Activated T-cell treated with anti-CD3 and anti-CD28 coated beads, Interleukin-2, amount 50 U/mL, for 72 hours (primary cell): ENCODE data around the gene SMG6. TPM values are rescaled to one million over a fixed set of nuclear protein-coding genes. Genes with fewer than 3 reads are reported as not detected.

Source experiments
- ATAC-seq, 2 donors: fragments of 150-1000 bp; cut with Tn5 transposase; replicated peaks in 1 of 2; 2 replicates each; pipeline ENCODE4 v1.10.0; 2021; ENCODE audit warnings: moderate library complexity in 2 of 2, mild to moderate bottlenecking in 1 of 2
- DNase-seq, 2 donors: peaks; one replicate each; pipeline ENCODE4 v3.0.0; 2021 to 2022; ENCODE audit warnings: mixed read lengths in 1 of 2
- H3K27ac Mint-ChIP-seq: one replicate; pipeline ENCODE4 v1.8.0; 2022; ENCODE audit warnings: mild to moderate bottlenecking, moderate library complexity, mixed read lengths
- H3K27me3 Mint-ChIP-seq: one replicate; pipeline ENCODE4 v1.8.0; 2022; ENCODE audit warnings: low read depth, mixed read lengths
- H3K36me3 Mint-ChIP-seq, 2 donors: one replicate each; pipeline ENCODE4 v1.8.0; 2022; ENCODE audit warnings: mixed read lengths in 2 of 2, mild to moderate bottlenecking in 1 of 2; ENCODE audit not compliant: insufficient read depth in 2 of 2
- H3K4me1 Mint-ChIP-seq: one replicate; pipeline ENCODE4 v1.8.0; 2022; ENCODE audit warnings: low read depth, mixed read lengths
- H3K4me3 Mint-ChIP-seq, 2 donors: one replicate each; pipeline ENCODE4 v1.8.0; 2022; ENCODE audit warnings: mild to moderate bottlenecking in 2 of 2, mixed read lengths in 2 of 2, moderate library complexity in 2 of 2
- H3K9me3 Mint-ChIP-seq, 2 donors: one replicate each; pipeline ENCODE4 v1.8.0; 2022; ENCODE audit warnings: mixed read lengths in 2 of 2
- total RNA-seq, 2 donors: library from RNA; stranded (reverse); gene quantifications; one replicate each; pipeline ENCODE4 v1.2.3, GENCODE V29; 2022

Gene SMG6
- total RNA-seq, 2 donors from 2014 or later: 47.3 to 54.1 TPM

GRCh38 chr17:2092253-2092652, 211.3 kb downstream of the SMG6 start:
- no peak overlapping the region for H3K27ac Mint-ChIP-seq
- no peak overlapping the region for H3K4me3 Mint-ChIP-seq
- H3K27me3 Mint-ChIP-seq: no peaks in the 10 kb centered on the region
- ATAC-seq: no peak
- peaks cover 3 to 6% of the 10 kb centered on the region in 2 donors for H3K36me3 Mint-ChIP-seq
- no peaks in the 10 kb centered on the region for H3K9me3 Mint-ChIP-seq
- DNase-seq: no peak
- peaks cover 47% of the 10 kb centered on the region for H3K4me1 Mint-ChIP-seq

GRCh38 chr17:2090804-2091534, 212.6 kb downstream of the SMG6 start:
- Mint-ChIP-seq H3K36me3 (peaks cover 3 to 6% of the 10 kb centered on the region in 2 donors), H3K27ac (peak overlapping the region; percentile 72), H3K9me3 (no peaks in the 10 kb centered on the region), H3K27me3 (no peaks in the 10 kb centered on the region), H3K4me1 (peaks cover 60% of the 10 kb centered on the region), H3K4me3 (peak overlapping the region; percentile 86 to 90)
- no peak for DNase-seq
- ATAC-seq: no peak

- H3K36me3 Mint-ChIP-seq: peaks cover 3 to 6% of the 10 kb centered on the region in 2 donors
- H3K4me3 Mint-ChIP-seq: peak overlapping the region; percentile 86 to 90
- ATAC-seq: no peak
These were observed 213.4 kb downstream of the SMG6 start for GRCh38 chr17:2090210-2090641.

GRCh38 chr17:2089021-2089422, 214.6 kb downstream of the SMG6 start:
- no peak for DNase-seq
- Mint-ChIP-seq H3K36me3 (peaks cover 8 to 11% of the 10 kb centered on the region in 2 donors), H3K4me1 (peaks cover 74% of the 10 kb centered on the region)

More at GRCh38 chr17:2090210-2090641, 213.4 kb downstream of the SMG6 start:
- no peak for DNase-seq
- H3K27ac Mint-ChIP-seq: no peak overlapping the region
- peaks cover 65% of the 10 kb centered on the region for H3K4me1 Mint-ChIP-seq
- H3K27me3 Mint-ChIP-seq: no peaks in the 10 kb centered on the region
- H3K9me3 Mint-ChIP-seq: no peaks in the 10 kb centered on the region

GRCh38 chr17:2087597-2088211, 215.9 kb downstream of the SMG6 start:
- peak overlapping the region; percentile 1 for H3K27ac Mint-ChIP-seq
- H3K4me3 Mint-ChIP-seq: peak overlapping the region; percentile 49 to 56
- H3K9me3 Mint-ChIP-seq: no peaks in the 10 kb centered on the region
- H3K27me3 Mint-ChIP-seq: no peaks in the 10 kb centered on the region
- ATAC-seq (peak; percentile 66 to 70), DNase-seq (peak; percentile 67 to 70)
- peaks cover 11 to 12% of the 10 kb centered on the region in 2 donors for H3K36me3 Mint-ChIP-seq
- peaks cover 86% of the 10 kb centered on the region for H3K4me1 Mint-ChIP-seq

More at GRCh38 chr17:2089021-2089422, 214.6 kb downstream of the SMG6 start:
- ATAC-seq: peak; percentile 37 to 39
- Mint-ChIP-seq H3K9me3 (no peaks in the 10 kb centered on the region), H3K27me3 (no peaks in the 10 kb centered on the region), H3K27ac (peak overlapping the region; percentile 69), H3K4me3 (peak overlapping the region; percentile 86 to 90)

GRCh38 chr17:2086306-2086705, 217.3 kb downstream of the SMG6 start:
- H3K27ac Mint-ChIP-seq: no peak overlapping the region

GRCh38 chr17:2085648-2085949, 218.0 kb downstream of the SMG6 start:
- no peak overlapping the region for H3K4me3 Mint-ChIP-seq
- DNase-seq (no peak), ATAC-seq (no peak)
- H3K4me1 Mint-ChIP-seq: peaks cover 82% of the 10 kb centered on the region
- H3K27me3 Mint-ChIP-seq: no peaks in the 10 kb centered on the region
- H3K9me3 Mint-ChIP-seq: no peaks in the 10 kb centered on the region
- H3K27ac Mint-ChIP-seq: no peak overlapping the region
- H3K36me3 Mint-ChIP-seq: peaks cover 12 to 17% of the 10 kb centered on the region in 2 donors

More at GRCh38 chr17:2086306-2086705, 217.3 kb downstream of the SMG6 start:
- DNase-seq (no peak), ATAC-seq (peak in 1 of 2 donors; percentile 0)
- Mint-ChIP-seq H3K27me3 (no peaks in the 10 kb centered on the region), H3K4me1 (peaks cover 89% of the 10 kb centered on the region), H3K9me3 (no peaks in the 10 kb centered on the region), H3K36me3 (peaks cover 12 to 17% of the 10 kb centered on the region in 2 donors), H3K4me3 (peak overlapping the region in 1 of 2 donors; percentile 56)

- Mint-ChIP-seq H3K36me3 (peaks cover 12 to 17% of the 10 kb centered on the region in 2 donors), H3K4me3 (no peak overlapping the region), H3K9me3 (no peaks in the 10 kb centered on the region), H3K27ac (peak overlapping the region; percentile 3), H3K27me3 (no peaks in the 10 kb centered on the region), H3K4me1 (peaks cover 76% of the 10 kb centered on the region)
- ATAC-seq (no peak), DNase-seq (no peak)
These were observed 218.6 kb downstream of the SMG6 start for GRCh38 chr17:2084766-2085647.

GRCh38 chr17:2084036-2084765, 219.4 kb downstream of the SMG6 start:
- DNase-seq: no peak
- Mint-ChIP-seq H3K9me3 (no peaks in the 10 kb centered on the region), H3K27ac (peak overlapping the region; percentile 3), H3K4me3 (no peak overlapping the region), H3K4me1 (peaks cover 68% of the 10 kb centered on the region), H3K36me3 (peaks cover 14 to 17% of the 10 kb centered on the region in 2 donors), H3K27me3 (no peaks in the 10 kb centered on the region)
- ATAC-seq: no peak

GRCh38 chr17:2083613-2084035, 220.0 kb downstream of the SMG6 start:
- DNase-seq: no peak
- H3K4me1 Mint-ChIP-seq: peaks cover 62% of the 10 kb centered on the region
- peaks cover 17 to 20% of the 10 kb centered on the region in 2 donors for H3K36me3 Mint-ChIP-seq

GRCh38 chr17:2082003-2082781, 221.4 kb downstream of the SMG6 start:
- Mint-ChIP-seq H3K27me3 (no peaks in the 10 kb centered on the region), H3K4me3 (peak overlapping the region; percentile 0 to 78), H3K4me1 (peaks cover 47% of the 10 kb centered on the region), H3K36me3 (peaks cover 16 to 24% of the 10 kb centered on the region in 2 donors), H3K9me3 (no peaks in the 10 kb centered on the region), H3K27ac (peak overlapping the region; percentile 31)
- DNase-seq (no peak), ATAC-seq (peak; percentile 52 to 64)

More at GRCh38 chr17:2083613-2084035, 220.0 kb downstream of the SMG6 start:
- Mint-ChIP-seq H3K9me3 (no peaks in the 10 kb centered on the region), H3K4me3 (peak overlapping the region in 1 of 2 donors; percentile 3), H3K27ac (peak overlapping the region; percentile 58), H3K27me3 (no peaks in the 10 kb centered on the region)
- peak in 1 of 2 donors; percentile 16 for ATAC-seq

GRCh38 chr17:2081564-2081963, 222.0 kb downstream of the SMG6 start:
- peak overlapping the region; percentile 31 for H3K27ac Mint-ChIP-seq
- no peak for DNase-seq
- H3K36me3 Mint-ChIP-seq: peaks cover 16 to 26% of the 10 kb centered on the region in 2 donors
- peaks cover 41% of the 10 kb centered on the region for H3K4me1 Mint-ChIP-seq
- peak; percentile 71 to 73 for ATAC-seq
- peak overlapping the region; percentile 0 to 78 for H3K4me3 Mint-ChIP-seq
- H3K27me3 Mint-ChIP-seq: no peaks in the 10 kb centered on the region
- H3K9me3 Mint-ChIP-seq: no peaks in the 10 kb centered on the region
